ENCODE data around the gene AGMO. TPM values are rescaled to one million over a fixed set of nuclear protein-coding genes. Genes with fewer than 3 reads are reported as not detected.

AGMO gene
- total RNA-seq, 1 experiment from 2014 or later, result not detected

DNA sequence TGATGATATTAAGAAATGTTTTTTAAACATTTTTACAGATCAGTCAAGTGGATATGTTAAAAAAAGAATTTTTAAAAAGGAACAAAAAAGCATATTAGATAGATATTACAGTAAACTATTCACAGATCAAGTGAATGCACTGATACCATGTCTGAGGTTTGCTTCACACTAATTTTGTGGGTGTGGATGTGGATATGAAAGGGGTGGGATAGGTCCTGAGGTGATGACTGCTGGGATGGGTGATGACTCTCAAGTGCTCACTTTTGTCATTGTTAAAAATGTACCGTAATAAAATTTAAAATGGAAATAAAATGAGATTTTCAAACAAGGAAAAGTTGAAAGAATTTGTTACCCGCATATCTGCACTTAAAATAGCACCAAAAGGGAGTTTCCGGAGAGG, 54.1 kb downstream of the AGMO start (continued):
- TF ChIP-seq, protein P1, sequence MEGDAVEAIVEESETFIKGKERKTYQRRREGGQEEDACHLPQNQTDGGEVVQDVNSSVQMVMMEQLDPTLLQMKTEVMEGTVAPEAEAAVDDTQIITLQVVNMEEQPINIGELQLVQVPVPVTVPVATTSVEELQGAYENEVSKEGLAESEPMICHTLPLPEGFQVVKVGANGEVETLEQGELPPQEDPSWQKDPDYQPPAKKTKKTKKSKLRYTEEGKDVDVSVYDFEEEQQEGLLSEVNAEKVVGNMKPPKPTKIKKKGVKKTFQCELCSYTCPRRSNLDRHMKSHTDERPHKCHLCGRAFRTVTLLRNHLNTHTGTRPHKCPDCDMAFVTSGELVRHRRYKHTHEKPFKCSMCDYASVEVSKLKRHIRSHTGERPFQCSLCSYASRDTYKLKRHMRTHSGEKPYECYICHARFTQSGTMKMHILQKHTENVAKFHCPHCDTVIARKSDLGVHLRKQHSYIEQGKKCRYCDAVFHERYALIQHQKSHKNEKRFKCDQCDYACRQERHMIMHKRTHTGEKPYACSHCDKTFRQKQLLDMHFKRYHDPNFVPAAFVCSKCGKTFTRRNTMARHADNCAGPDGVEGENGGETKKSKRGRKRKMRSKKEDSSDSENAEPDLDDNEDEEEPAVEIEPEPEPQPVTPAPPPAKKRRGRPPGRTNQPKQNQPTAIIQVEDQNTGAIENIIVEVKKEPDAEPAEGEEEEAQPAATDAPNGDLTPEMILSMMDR (IDR thresholded peaks at IDR 0.05 in 2 of 3, conservative IDR thresholded peaks at IDR 0.05 in 1 of 3; ENCODE audit: borderline replicate concordance in 1 of 3, insufficient read depth in 1 of 3, low read depth in 2 of 3, low read length in 2 of 3), result no peak
- TF ChIP-seq EZH2phosphoT487 (IDR thresholded peaks at IDR 0.05; ENCODE audit: borderline replicate concordance) (no peak), ZFX (IDR thresholded peaks at IDR 0.05) (no peak), SRF (IDR thresholded peaks at IDR 0.05; ENCODE audit: low read depth) (no peak), ZNF274 (IDR thresholded peaks at IDR 0.05; ENCODE audit: low read depth, low read length) (no peak), SP1 (IDR thresholded peaks at IDR 0.05; ENCODE audit: low read depth) (no peak)
- TF ChIP-seq, protein P2, sequence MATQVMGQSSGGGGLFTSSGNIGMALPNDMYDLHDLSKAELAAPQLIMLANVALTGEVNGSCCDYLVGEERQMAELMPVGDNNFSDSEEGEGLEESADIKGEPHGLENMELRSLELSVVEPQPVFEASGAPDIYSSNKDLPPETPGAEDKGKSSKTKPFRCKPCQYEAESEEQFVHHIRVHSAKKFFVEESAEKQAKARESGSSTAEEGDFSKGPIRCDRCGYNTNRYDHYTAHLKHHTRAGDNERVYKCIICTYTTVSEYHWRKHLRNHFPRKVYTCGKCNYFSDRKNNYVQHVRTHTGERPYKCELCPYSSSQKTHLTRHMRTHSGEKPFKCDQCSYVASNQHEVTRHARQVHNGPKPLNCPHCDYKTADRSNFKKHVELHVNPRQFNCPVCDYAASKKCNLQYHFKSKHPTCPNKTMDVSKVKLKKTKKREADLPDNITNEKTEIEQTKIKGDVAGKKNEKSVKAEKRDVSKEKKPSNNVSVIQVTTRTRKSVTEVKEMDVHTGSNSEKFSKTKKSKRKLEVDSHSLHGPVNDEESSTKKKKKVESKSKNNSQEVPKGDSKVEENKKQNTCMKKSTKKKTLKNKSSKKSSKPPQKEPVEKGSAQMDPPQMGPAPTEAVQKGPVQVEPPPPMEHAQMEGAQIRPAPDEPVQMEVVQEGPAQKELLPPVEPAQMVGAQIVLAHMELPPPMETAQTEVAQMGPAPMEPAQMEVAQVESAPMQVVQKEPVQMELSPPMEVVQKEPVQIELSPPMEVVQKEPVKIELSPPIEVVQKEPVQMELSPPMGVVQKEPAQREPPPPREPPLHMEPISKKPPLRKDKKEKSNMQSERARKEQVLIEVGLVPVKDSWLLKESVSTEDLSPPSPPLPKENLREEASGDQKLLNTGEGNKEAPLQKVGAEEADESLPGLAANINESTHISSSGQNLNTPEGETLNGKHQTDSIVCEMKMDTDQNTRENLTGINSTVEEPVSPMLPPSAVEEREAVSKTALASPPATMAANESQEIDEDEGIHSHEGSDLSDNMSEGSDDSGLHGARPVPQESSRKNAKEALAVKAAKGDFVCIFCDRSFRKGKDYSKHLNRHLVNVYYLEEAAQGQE (IDR thresholded peaks at IDR 0.05; ENCODE audit: low read depth), result no peak

DNA sequence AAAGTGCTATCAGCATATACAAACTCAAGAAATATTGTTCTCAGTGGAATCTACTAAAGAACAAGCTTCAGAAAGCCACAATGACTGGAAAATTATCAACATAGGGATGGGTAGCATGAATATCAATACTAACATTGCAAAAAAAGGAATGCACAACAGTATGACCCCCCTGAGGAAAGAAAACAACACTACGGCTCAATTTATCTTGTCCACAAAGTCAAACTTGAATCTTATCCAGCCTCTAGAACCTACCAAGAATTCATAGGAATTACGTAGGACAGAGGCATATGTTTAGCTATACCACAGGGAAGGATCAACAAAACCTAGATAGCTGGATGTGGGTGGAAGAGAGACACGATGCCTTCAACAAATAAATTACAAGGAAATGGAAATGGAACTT, 54.6 kb downstream of the AGMO start:
- RAD21 ChIA-PET (ENCODE audit: low non-redundant PET in 1 of 2, low total read pairs in 2 of 2, uncharacterized antibody in 2 of 2, unreplicated experiment in 2 of 2), result no interaction called here
- Histone ChIP-seq H3K4me2 (ENCODE audit: low read length) (no peak overlapping the region), H3K9me3 (ENCODE audit: control insufficient read depth in 1 of 2, insufficient read depth in 1 of 2, low read depth in 1 of 2, low read length in 2 of 2) (no peaks in the 10 kb centered on the region), H3K9me2 (ENCODE audit: insufficient read depth) (no peaks in the 10 kb centered on the region), H3K4me1 (ENCODE audit: control insufficient read depth in 1 of 2, insufficient read depth in 2 of 2, low read length in 2 of 2) (no peaks in the 10 kb centered on the region), H3K27me3 (ENCODE audit: insufficient read depth, low read length) (no peaks in the 10 kb centered on the region), H3K27ac (ENCODE audit: low read depth, low read length) (no peak overlapping the region), H3K36me3 (ENCODE audit: control insufficient read depth in 1 of 2, insufficient read depth in 2 of 2, low read length in 2 of 2) (no peaks in the 10 kb centered on the region), H3K4me3 (replicated peaks in 1 of 2; ENCODE audit: low read depth in 1 of 2, low read length in 2 of 2) (no peak overlapping the region), H4K20me1 (ENCODE audit: insufficient read depth) (no peaks in the 10 kb centered on the region), H2AFZ (ENCODE audit: low read depth, low read length, poor library complexity, severe bottlenecking) (no peak overlapping the region), H3K79me2 (ENCODE audit: insufficient read depth, low read length) (no peaks in the 10 kb centered on the region), H3K9ac (ENCODE audit: low read length) (no peak overlapping the region)
- POLR2A ChIA-PET, result no interaction called here
- BruUV-seq (replicated peaks), result no TSS peak
- DNase-seq (ENCODE audit: low read depth, low spot score) (no peak), ATAC-seq (no peak)
- CTCF ChIA-PET, result no interaction called here
- intact Hi-C loops (cut with micrococcal nuclease), result no loop called here
- TF ChIP-seq CBX3 (IDR thresholded peaks at IDR 0.05; ENCODE audit: low read depth) (no peak), FOSL1 (IDR thresholded peaks at IDR 0.05; ENCODE audit: low read depth) (no peak), CEBPB (IDR thresholded peaks at IDR 0.05; ENCODE audit: low read depth) (no peak), YY1 (IDR thresholded peaks at IDR 0.05; ENCODE audit: extremely low read depth, insufficient replicate concordance, low read depth, low read length) (no peak), ZNF274 (IDR thresholded peaks at IDR 0.05; ENCODE audit: low read depth, low read length) (no peak), EZH2 (IDR thresholded peaks at IDR 0.05) (no peak), ELF1 (IDR thresholded peaks at IDR 0.05; ENCODE audit: borderline replicate concordance, low read depth) (no peak), POLR2A (IDR thresholded peaks at IDR 0.05; ENCODE audit: borderline replicate concordance, extremely low read depth, insufficient read depth, insufficient read length) (no peak)
- TF ChIP-seq, protein P1 (IDR thresholded peaks at IDR 0.05 in 2 of 3, conservative IDR thresholded peaks at IDR 0.05 in 1 of 3; ENCODE audit: borderline replicate concordance in 1 of 3, insufficient read depth in 1 of 3, low read depth in 2 of 3, low read length in 2 of 3), result no peak
- TF ChIP-seq, protein P2 (IDR thresholded peaks at IDR 0.05; ENCODE audit: low read depth), result no peak
